HepG2 (cell line): Measurements from ENCODE around the gene TBCD. TPM values are rescaled to one million over a fixed set of nuclear protein-coding genes. Genes with fewer than 3 reads are reported as not detected.

Experiments used
- ARNT ChIP-seq: fragments of 450-650 bp; IDR thresholded peaks from 2 replicates; pipeline ENCODE4 v1.6.1; 2017
- CREB1 ChIP-seq, 2 experiments: fragments of 450-650 bp in 1 of 2; IDR thresholded peaks; 2 replicates each; pipeline ENCODE4 v1.6.1; 2016 to 2017; ENCODE audit warnings: control low read depth in 1 of 2, mild to moderate bottlenecking in 1 of 2, missing compliant biosample characterization in 1 of 2, missing genetic modification characterization in 1 of 2
- FOXA1 ChIP-seq, 2 experiments: fragments of 450-650 bp in 1 of 2; sonication (generic) in 1 of 2; formaldehyde crosslinking in 1 of 2; IDR thresholded peaks; 2 replicates each; pipeline versions ENCODE4 v1.4.0 to v1.6.1; 2016 to 2020; ENCODE audit warnings: missing genetic modification reagents in 1 of 2
- FOXA3 ChIP-seq: IDR thresholded peaks from 2 replicates; pipeline ENCODE4 v1.6.1; 2016; ENCODE audit warnings: missing genetic modification reagents, missing compliant biosample characterization
- JARID2 ChIP-seq: sonication (generic); formaldehyde crosslinking; IDR thresholded peaks from 2 replicates; pipeline ENCODE4 v1.8.1; 2023; ENCODE audit warnings: missing genetic modification reagents, inconsistent platforms; ENCODE audit not compliant: insufficient replicate concordance
- KDM2A ChIP-seq: sonication (generic); formaldehyde crosslinking; IDR thresholded peaks from 2 replicates; pipeline ENCODE4 v1.4.0; 2020; ENCODE audit warnings: low read depth, missing genetic modification reagents, borderline replicate concordance
- MAZ ChIP-seq, 2 experiments: sonication (generic) in 1 of 2; formaldehyde crosslinking in 1 of 2; IDR thresholded peaks; 2 replicates each; pipeline versions ENCODE4 v1.5.0 to v1.6.1; 2012 to 2020; ENCODE audit warnings: low read depth in 2 of 2, mild to moderate bottlenecking in 2 of 2, borderline replicate concordance in 1 of 2, improper control_type of control experiment in 1 of 2, low read length in 1 of 2, missing genetic modification reagents in 1 of 2, moderate library complexity in 1 of 2
- NFYB ChIP-seq: sonication (generic); formaldehyde crosslinking; IDR thresholded peaks from 2 replicates; pipeline ENCODE4 v1.4.0; 2020; ENCODE audit warnings: missing genetic modification reagents
- PBX2 ChIP-seq: IDR thresholded peaks from 2 replicates; pipeline ENCODE4 v1.6.1; 2016; ENCODE audit warnings: control low read depth
- RAD21 ChIP-seq: fragments of 450-650 bp; formaldehyde crosslinking; IDR thresholded peaks from 2 replicates; pipeline ENCODE4 v1.5.0; 2020; ENCODE audit warnings: mild to moderate bottlenecking
- RCOR2 ChIP-seq: IDR thresholded peaks from 2 replicates; pipeline ENCODE4 v1.6.1; 2016; ENCODE audit warnings: missing biosample characterization, missing genetic modification reagents
- REXO4 ChIP-seq: sonication (generic); formaldehyde crosslinking; IDR thresholded peaks from 2 replicates; pipeline ENCODE4 v1.8.0; 2022; ENCODE audit warnings: missing genetic modification reagents, mild to moderate bottlenecking, borderline replicate concordance
- RXRA ChIP-seq: sonication (generic); formaldehyde crosslinking; IDR thresholded peaks from 2 replicates; pipeline ENCODE4 v1.5.1; 2020; ENCODE audit warnings: missing genetic modification reagents
- RXRB ChIP-seq: IDR thresholded peaks from 2 replicates; pipeline ENCODE4 v1.6.1; 2016; ENCODE audit warnings: borderline replicate concordance, missing genetic modification reagents, missing compliant biosample characterization
- SAP130 ChIP-seq: IDR thresholded peaks from 2 replicates; pipeline ENCODE4 v1.6.1; 2016; ENCODE audit warnings: low read depth
- SMARCE1 ChIP-seq: fragments of 450-650 bp; IDR thresholded peaks from 2 replicates; pipeline ENCODE4 v1.6.1; 2017; ENCODE audit warnings: borderline replicate concordance
- STAG1 ChIP-seq: sonication (generic); formaldehyde crosslinking; IDR thresholded peaks from 2 replicates; pipeline ENCODE4 v1.4.0; 2020; ENCODE audit warnings: missing genetic modification reagents
- ZFP82 ChIP-seq: sonication (generic); formaldehyde crosslinking; IDR thresholded peaks from 2 replicates; pipeline ENCODE4 v1.5.1; 2020; ENCODE audit warnings: mild to moderate bottlenecking, missing genetic modification reagents, borderline replicate concordance
- ZNF296 ChIP-seq: sonication (generic); formaldehyde crosslinking; conservative IDR thresholded peaks from 2 replicates; pipeline ENCODE4 v1.5.0; 2020; ENCODE audit warnings: mild to moderate bottlenecking, missing genetic modification reagents
- ZNF574 ChIP-seq: sonication (generic); formaldehyde crosslinking; IDR thresholded peaks from 2 replicates; pipeline ENCODE4 v1.4.0; 2020; ENCODE audit warnings: missing genetic modification reagents
- polyA plus RNA-seq, 8 experiments: library from polyadenylated mRNA; depleted of rRNA in 3 of 8; stranded (reverse) in 7 of 8; unstranded in 1 of 8; fragments of >200 nt; fragmentation: Illumina TruSeq in 4 of 8; extraction: Trizol in 4 of 8; gene quantifications; 2 replicates each; pipeline versions ENCODE4 v1.2.1 to v1.2.3, GENCODE V29; 2011 to 2016; ENCODE audit warnings: low read depth in 4 of 8, missing spikeins in 1 of 8, mixed read lengths in 1 of 8; ENCODE audit not compliant: insufficient read depth in 1 of 8
- total RNA-seq, 5 experiments: library from RNA; depleted of rRNA; stranded (reverse); fragments of >200 nt; fragmentation: Illumina TruSeq; extraction: Trizol; gene quantifications; 2 replicates each; pipeline ENCODE4 v1.2.3, GENCODE V29; 2016; ENCODE audit warnings: low read depth in 1 of 5
- TF ChIP-seq, protein P1 (sequence below): sonication (generic); formaldehyde crosslinking; IDR thresholded peaks from 2 replicates; pipeline ENCODE4 v1.4.0; 2020; ENCODE audit warnings: missing genetic modification reagents
- TF ChIP-seq, protein P2 (sequence below): sonication (generic); formaldehyde crosslinking; conservative IDR thresholded peaks from 2 replicates; pipeline ENCODE4 v1.8.0; 2022; ENCODE audit warnings: mild to moderate bottlenecking, moderate library complexity, missing genetic modification reagents
- TF ChIP-seq, protein P3 (sequence below): fragments of 450-650 bp; IDR thresholded peaks from 2 replicates; pipeline ENCODE4 v1.6.1; 2016

TBCD gene
- total and polyA plus RNA-seq, 2 of the 13 experiments (the other 11 are each of a cell fraction or from before 2014, with no cell fraction given) = 33.9 to 54.8 TPM

DNA sequence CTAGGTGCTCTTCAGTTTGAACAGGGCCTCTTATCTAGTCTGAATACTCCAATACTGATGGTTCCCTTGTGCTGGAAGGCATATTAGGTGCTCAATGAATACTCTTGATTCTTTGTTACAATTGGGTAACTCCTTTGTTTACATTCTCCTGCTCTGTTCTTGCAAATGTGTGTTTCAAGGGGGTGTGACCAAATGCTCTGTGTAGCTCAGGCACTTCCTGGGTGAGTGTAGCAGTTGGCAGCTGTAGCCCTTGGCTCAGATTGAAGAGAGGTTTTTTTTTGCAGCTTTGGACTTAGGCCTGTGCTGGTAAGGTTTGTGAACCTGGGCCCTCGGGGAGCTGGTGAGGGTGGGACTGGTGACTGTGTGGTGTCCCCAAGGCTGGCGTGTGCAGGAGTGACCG, 20.2 kb downstream of the TBCD start (continued):
- TF ChIP-seq JARID2 (CRISPR knock-in tag) = no peak
- no peak for TF ChIP-seq PBX2 (CRISPR knock-in tag)
- TF ChIP-seq KDM2A (CRISPR knock-in tag) = no peak
- TF ChIP-seq SMARCE1 = no peak
- TF ChIP-seq NFYB = no peak
- TF ChIP-seq RXRA (CRISPR knock-in tag) = no peak
- TF ChIP-seq, protein P1, sequence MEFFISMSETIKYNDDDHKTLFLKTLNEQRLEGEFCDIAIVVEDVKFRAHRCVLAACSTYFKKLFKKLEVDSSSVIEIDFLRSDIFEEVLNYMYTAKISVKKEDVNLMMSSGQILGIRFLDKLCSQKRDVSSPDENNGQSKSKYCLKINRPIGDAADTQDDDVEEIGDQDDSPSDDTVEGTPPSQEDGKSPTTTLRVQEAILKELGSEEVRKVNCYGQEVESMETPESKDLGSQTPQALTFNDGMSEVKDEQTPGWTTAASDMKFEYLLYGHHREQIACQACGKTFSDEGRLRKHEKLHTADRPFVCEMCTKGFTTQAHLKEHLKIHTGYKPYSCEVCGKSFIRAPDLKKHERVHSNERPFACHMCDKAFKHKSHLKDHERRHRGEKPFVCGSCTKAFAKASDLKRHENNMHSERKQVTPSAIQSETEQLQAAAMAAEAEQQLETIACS (CRISPR knock-in tag) = no peak
- no peak for TF ChIP-seq MAZ (IDR thresholded peaks at IDR 0.05; ENCODE audit: borderline replicate concordance, low read depth, low read length)
- no peak for TF ChIP-seq MAZ (CRISPR knock-in tag; IDR thresholded peaks at IDR 0.05; ENCODE audit: low read depth)
- TF ChIP-seq FOXA1 (IDR thresholded peaks at IDR 0.05) = peak; percentile 60; the same call in 1 of the 2 replicates
- TF ChIP-seq FOXA1 (CRISPR knock-in tag; IDR thresholded peaks at IDR 0.05) = peak; percentile 92
- TF ChIP-seq, protein P2, sequence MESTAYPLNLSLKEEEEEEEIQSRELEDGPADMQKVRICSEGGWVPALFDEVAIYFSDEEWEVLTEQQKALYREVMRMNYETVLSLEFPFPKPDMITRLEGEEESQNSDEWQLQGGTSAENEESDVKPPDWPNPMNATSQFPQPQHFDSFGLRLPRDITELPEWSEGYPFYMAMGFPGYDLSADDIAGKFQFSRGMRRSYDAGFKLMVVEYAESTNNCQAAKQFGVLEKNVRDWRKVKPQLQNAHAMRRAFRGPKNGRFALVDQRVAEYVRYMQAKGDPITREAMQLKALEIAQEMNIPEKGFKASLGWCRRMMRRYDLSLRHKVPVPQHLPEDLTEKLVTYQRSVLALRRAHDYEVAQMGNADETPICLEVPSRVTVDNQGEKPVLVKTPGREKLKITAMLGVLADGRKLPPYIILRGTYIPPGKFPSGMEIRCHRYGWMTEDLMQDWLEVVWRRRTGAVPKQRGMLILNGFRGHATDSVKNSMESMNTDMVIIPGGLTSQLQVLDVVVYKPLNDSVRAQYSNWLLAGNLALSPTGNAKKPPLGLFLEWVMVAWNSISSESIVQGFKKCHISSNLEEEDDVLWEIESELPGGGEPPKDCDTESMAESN (CRISPR knock-in tag) = no peak
- no peak for TF ChIP-seq REXO4
- TF ChIP-seq RAD21 (CRISPR knock-in tag) = no peak
- TF ChIP-seq ZFP82 = no peak
- no peak for TF ChIP-seq RXRB (CRISPR knock-in tag)
- no peak for TF ChIP-seq ZNF296 (CRISPR knock-in tag)
- no peak for TF ChIP-seq CREB1 (IDR thresholded peaks at IDR 0.05)
- no peak for TF ChIP-seq CREB1 (CRISPR knock-in tag; IDR thresholded peaks at IDR 0.05)
- peak; percentile 15; the same call in 1 of the 2 replicates for TF ChIP-seq ZNF574 (CRISPR knock-in tag)
- TF ChIP-seq, protein P3, sequence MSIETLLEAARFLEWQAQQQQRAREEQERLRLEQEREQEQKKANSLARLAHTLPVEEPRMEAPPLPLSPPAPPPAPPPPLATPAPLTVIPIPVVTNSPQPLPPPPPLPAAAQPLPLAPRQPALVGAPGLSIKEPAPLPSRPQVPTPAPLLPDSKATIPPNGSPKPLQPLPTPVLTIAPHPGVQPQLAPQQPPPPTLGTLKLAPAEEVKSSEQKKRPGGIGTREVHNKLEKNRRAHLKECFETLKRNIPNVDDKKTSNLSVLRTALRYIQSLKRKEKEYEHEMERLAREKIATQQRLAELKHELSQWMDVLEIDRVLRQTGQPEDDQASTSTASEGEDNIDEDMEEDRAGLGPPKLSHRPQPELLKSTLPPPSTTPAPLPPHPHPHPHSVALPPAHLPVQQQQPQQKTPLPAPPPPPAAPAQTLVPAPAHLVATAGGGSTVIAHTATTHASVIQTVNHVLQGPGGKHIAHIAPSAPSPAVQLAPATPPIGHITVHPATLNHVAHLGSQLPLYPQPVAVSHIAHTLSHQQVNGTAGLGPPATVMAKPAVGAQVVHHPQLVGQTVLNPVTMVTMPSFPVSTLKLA = no peak
- TF ChIP-seq SAP130 (CRISPR knock-in tag) = peak; percentile 68
- TF ChIP-seq RCOR2 (CRISPR knock-in tag) = 0 out of 2 replicates have a peak, but pooled peaks have one; percentile 37
- TF ChIP-seq ARNT = no peak
- TF ChIP-seq FOXA3 (CRISPR knock-in tag) = peak; percentile 94
- no peak for TF ChIP-seq STAG1
